Fibroblast of mammary gland (primary cell): ENCODE results near the gene MYOZ1.

Experiments
- DNase-seq: peaks from one replicate; pipeline ENCODE4 v3.0.0-alpha.2; 2010; ENCODE audit warnings: low read depth
- H3K4me3 ChIP-seq: 2 replicates; pipeline ENCODE4 v1.5.1; 2011; ENCODE audit warnings: low read depth, mild to moderate bottlenecking, low read length, moderate library complexity; ENCODE audit not compliant: control insufficient read depth
- CTCF ChIP-seq: conservative IDR thresholded peaks from 2 replicates; pipeline ENCODE4 v1.5.1; 2011; ENCODE audit warnings: low read depth, low read length, inconsistent platforms; ENCODE audit not compliant: control insufficient read depth, insufficient read depth

The MYOZ1 gene

GRCh38 chr10:73655257-73655989 is 14.1 kb upstream of the MYOZ1 start:
- H3K4me3 ChIP-seq = no peak overlapping the region
- TF ChIP-seq CTCF = no peak
- no peak for DNase-seq

DNA sequence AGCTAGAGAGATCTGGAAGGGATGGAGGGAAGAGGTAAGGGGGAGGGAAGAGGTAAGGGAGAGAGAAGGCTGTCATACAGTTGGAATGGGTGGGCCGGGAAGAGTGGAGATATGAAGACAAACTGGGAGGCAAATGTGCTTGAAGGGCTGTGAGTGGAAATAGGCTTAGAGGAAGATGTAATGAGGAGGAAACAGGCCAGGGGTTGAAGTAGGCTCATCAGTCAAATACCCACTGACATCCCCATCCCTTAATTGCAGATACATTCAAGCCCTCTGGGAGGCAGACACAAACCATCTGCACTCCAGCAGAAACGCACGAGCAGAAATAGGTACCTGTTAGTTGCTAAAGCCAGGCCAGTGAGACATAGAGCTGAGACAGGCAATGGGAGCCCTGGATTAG is 12.4 kb upstream of the MYOZ1 start:
- peak; percentile 14 for TF ChIP-seq CTCF
- peak; percentile 33 for DNase-seq

GRCh38 chr10:73653195-73653594 is 11.9 kb upstream of the MYOZ1 start:
- no peak for TF ChIP-seq CTCF
- DNase-seq = no peak
- no peak overlapping the region for H3K4me3 ChIP-seq

More for the DNA sequence above, 12.4 kb upstream of the MYOZ1 start:
- no peak overlapping the region for H3K4me3 ChIP-seq

DNA sequence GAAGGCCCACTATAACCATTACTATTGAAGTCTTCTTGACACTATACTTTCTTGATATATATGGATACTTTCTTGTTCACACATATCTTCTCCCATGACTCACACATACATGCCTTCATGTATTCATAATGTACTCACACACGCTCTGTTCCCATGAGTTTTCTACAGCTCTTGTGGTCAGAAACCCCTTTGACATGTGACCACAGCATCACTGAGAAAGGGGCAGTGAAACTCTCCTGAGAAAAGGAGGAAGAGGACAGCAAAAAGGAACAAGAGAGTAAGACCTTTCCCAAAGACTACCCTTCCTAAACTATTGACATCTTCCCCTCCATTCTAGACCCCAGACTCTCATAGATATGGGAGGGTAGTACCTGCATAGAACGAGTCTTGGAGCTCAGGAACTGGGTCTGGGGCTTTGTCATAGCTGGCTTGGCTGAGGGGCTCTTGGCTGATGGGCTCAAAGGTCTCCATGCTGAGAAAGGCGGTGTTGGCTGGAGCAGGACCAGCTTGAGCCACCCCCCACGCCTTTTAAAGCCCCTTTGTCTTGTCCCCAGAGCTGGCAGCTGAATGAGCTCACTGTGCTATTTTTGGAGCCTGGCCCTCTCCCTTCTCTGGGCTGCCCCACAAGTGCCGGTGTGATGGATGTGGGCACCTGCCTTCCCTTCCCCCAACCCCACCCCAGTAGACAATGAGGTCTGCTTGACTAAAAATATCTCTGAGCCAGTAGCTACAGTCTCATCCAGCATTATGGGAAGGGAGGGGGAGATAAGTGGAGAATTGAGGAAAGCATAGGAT is 9.5 kb upstream of the MYOZ1 start:
- peak; percentile 87 for DNase-seq
- TF ChIP-seq CTCF = no peak
- H3K4me3 ChIP-seq = no peak overlapping the region

DNA sequence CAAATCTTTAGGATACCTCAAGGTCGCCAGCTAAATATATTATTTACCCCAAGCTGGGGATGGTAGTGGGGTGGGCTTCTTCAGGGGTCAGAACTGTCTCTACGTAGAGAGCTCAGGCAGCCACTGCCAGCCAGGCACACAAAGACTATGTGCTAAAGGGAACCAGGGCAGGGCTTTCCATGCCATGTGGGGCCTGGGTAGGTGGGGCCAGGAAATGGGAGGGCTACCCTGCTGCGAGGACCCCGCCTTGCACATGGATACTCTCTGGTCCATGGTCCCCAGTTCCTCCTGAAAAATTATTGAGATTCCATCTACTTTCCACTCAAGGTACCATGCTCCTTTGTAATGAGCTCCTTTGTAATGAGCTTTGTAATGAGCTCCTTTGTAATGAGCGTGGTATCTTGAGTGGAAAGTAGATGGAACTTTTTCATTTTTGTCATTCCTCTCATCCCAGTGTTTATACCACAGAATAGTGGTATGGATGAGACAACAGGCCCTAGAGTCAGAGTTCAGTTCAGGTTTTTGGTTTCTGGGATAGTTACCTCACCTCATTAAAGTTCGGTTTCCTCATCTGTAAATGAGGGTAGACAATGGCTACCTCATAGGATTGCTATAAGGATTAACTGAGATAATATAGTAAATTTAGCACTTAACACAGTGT is 8.7 kb upstream of the MYOZ1 start:
- peak; percentile 32 for DNase-seq
- no peak overlapping the region for H3K4me3 ChIP-seq
- no peak for TF ChIP-seq CTCF

- H3K4me3 ChIP-seq = no peak overlapping the region
- no peak for TF ChIP-seq CTCF
- DNase-seq = no peak
Measured at GRCh38 chr10:73648975-73649829, 7.9 kb upstream of the MYOZ1 start.
